Measurements from ENCODE around the gene RACK1.

RACK1 gene

DNA sequence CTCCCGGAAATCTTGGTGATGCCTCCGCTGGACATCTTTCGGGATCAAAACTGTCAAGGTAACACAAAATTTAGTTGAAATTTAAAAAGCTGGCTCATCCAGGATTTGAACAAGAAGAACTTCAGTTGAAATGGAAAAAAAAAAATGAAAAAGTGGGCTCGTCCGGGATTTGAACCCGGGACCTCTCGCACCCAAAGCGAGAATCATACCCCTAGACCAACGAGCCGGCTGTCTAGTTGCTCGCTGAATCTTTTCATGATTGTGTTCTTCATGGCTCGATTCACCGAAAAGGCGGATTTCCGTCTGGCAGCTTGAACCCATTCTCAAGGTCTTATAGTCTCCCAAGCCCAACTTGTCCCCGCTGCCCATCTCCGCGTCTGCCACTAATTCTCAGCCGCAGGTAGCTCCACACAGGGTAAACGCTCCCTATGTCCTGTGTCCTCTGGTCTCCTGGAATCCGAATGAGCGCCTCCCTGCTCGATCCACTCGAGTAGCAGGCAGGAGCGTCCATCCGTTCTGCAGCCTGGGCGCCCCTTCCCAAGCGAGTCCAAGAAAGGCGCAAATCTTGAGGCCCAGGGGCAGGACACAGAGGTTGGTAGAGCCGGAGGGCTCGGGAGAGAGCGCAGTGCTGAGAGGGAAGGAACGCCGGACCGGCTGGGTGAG lies 54.9 kb downstream of the RACK1 start:
- Mint-ChIP-seq H3K27me3 (no peaks in the 10 kb centered on the region), H3K9me3 (peaks cover 4% of the 10 kb centered on the region), H3K36me3 (no peaks in the 10 kb centered on the region), H3K4me3 (peak overlapping the region; percentile 89), H3K27ac (peak overlapping the region; percentile 100), H3K4me1 (peaks cover 50% of the 10 kb centered on the region)

DNA sequence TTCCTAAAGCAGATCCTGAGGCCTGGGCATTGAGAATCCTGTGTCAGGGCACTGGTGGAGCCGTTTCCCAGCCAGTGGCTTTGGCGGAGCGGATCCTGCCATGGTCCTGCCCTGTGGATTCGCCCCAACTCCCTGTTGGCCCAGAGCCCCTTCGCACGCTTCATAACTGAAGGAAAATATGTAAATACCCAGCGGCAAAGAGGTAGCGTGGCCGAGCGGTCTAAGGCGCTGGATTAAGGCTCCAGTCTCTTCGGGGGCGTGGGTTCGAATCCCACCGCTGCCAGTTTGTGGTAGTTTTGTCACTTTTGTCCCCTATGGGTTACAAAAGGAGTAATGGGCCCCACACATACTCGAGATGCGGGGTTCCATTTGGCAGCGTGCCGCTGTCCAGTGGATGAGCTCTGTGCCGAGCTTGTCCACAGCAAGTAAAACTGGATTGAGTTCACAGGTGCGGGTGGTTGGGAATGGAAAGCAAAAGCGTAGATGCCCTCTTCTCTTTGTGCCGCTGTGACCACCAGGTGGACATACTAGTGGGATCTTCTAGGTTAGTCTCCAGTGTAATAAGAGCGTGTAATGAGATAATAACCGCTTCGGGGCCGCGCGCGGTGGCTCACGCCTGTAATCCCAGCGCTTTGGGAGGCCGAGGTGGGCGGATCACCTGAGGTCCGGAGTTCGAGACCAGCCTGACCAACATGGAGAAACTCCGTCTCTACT lies 56.0 kb downstream of the RACK1 start:
- no peaks in the 10 kb centered on the region for H3K36me3 Mint-ChIP-seq
- peaks cover 4% of the 10 kb centered on the region for H3K9me3 Mint-ChIP-seq
- H3K4me1 Mint-ChIP-seq: peaks cover 51% of the 10 kb centered on the region
- H3K27ac Mint-ChIP-seq: peak overlapping the region; percentile 100
- H3K4me3 Mint-ChIP-seq: peak overlapping the region; percentile 89
- no peaks in the 10 kb centered on the region for H3K27me3 Mint-ChIP-seq

DNA sequence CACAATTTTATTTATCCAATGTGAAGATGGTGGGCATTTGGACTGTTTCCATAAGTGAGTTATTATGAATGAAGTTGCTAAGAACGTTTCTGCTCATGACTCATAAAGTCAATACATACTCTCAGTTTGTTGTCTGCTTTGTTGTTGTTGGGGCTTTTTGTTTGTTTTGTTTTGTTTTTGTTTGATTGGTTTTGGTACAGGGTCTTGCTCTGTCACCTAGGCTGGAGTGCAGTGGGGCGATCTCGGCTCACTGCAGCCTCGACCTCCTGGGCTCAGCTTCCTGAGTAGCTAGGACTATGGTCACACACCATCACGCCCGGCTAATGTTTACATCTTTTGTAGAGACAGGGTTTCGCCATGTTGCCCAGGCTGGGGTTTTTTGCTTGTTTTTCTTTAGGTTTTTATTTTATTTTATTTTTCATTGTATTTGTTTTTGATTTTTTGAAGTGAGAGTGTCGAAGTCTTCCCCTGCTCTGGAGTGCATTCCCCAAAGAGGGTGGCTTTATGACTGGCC lies 56.7 kb downstream of the RACK1 start:
- Mint-ChIP-seq H3K27ac (peak overlapping the region; percentile 100), H3K9me3 (peaks cover 4% of the 10 kb centered on the region), H3K4me1 (peaks cover 50% of the 10 kb centered on the region), H3K27me3 (no peaks in the 10 kb centered on the region), H3K4me3 (no peak overlapping the region), H3K36me3 (no peaks in the 10 kb centered on the region)
